Measurements from ENCODE around the gene LARGE1.

LARGE1 gene

GRCh38 chr22:33224841-33225240 lies 695.4 kb downstream of the LARGE1 start:
- H3K27me3 ChIP-seq (ENCODE audit: low read depth): peaks cover 2% of the 10 kb centered on the region; the same call in 1 of the 2 replicates
- no peaks in the 10 kb centered on the region; the same call in 1 of the 2 replicates for H3K9me3 ChIP-seq
- H3K36me3 ChIP-seq (replicated peaks): no peaks in the 10 kb centered on the region
- in situ Hi-C loops (cut with MboI; ENCODE audit: low sequenced_read_pairs): loop anchor here (25.0 kb wide), 1 partner anchor 563 kb away; no protein-coding TSS in a partner anchor
- DNase-seq (ENCODE audit: low spot score in 2 of 2): no peak
- H3K4me1 ChIP-seq: no peaks in the 10 kb centered on the region
- H3K4me3 ChIP-seq: no peak overlapping the region
